Measurements from ENCODE around the gene RUNX1. TPM values are rescaled to one million over a fixed set of nuclear protein-coding genes. Genes with fewer than 3 reads are reported as not detected.

Gene RUNX1
- polyA plus RNA-seq, 1 of the 3 experiments (the other 2 are of a cell fraction) = 17.1 TPM

DNA sequence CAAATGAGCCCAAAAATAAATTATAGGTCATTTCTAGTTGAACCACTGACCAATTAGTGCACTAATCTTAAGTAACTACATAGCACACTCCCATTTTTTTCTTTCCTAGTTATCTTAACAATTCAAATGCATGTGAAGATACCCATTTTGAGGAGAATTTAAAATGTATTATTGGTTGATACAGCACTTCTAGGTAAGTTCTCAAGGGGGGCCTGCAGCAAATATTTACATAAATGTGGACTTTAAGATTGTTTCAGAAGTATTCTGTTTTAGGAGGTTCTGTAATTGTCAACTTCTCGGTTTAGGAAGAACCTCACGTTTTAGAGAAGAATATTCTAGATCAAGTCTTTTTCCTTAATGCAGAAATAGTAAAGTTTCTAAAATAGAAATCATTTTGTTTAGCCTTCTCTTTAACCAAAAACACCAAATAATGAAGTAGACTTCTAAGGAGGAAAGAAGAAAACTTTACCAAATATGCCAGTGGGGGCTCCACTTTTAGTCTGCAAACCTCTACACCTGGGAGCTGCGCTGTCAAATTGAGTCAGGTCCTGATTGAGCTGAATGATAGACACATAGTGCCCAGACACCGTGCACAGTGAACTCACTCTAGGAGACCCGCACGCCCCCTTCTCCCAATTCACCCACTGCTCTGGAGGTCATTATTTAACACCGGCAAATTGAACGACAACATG is 144.4 kb downstream of the RUNX1 start:
- 78% methylated on average over 8 of the region's 8 CpGs for WGBS (ENCODE audit: low lambda C conversion rate)
- H3K27ac ChIP-seq (ENCODE audit: low read depth in 2 of 2, low read length in 1 of 2) = no peak overlapping the region
- no peak overlapping the region for H3K9ac ChIP-seq
- ChIA-PET POLR2A (no interaction called here), CTCF (interaction anchor here (1.3 to 2.0 kb wide), 2 partner anchors 15 to 216 kb away, joined by 4 to 7 read pairs; no protein-coding TSS in a partner anchor)
- no peaks in the 10 kb centered on the region for H3K36me3 ChIP-seq (replicated peaks in 1 of 2; ENCODE audit: control insufficient read depth in 1 of 2, insufficient read depth in 2 of 2, low read length in 1 of 2)
- H3K4me3 ChIP-seq (ENCODE audit: low read depth in 2 of 2, low read length in 1 of 2) = no peak overlapping the region
- no peaks in the 10 kb centered on the region for H3K79me2 ChIP-seq (ENCODE audit: insufficient read depth)
- DNase-seq = no peak
- H3K9me2 ChIP-seq = no peaks in the 10 kb centered on the region
- H3K4me2 ChIP-seq = no peak overlapping the region
- no peaks in the 10 kb centered on the region for H3K27me3 ChIP-seq (ENCODE audit: insufficient read depth)
- H4K20me1 ChIP-seq (ENCODE audit: insufficient read depth) = no peaks in the 10 kb centered on the region
- H3F3A ChIP-seq (replicated peaks; ENCODE audit: insufficient read depth) = no peaks in the 10 kb centered on the region
- no peak overlapping the region for H2AFZ ChIP-seq (ENCODE audit: low read depth)
- H3K9me3 ChIP-seq = no peaks in the 10 kb centered on the region
- TF ChIP-seq FOXJ3 (CRISPR knock-in tag; IDR thresholded peaks at IDR 0.05) = no peak
- TF ChIP-seq RFX5 (IDR thresholded peaks at IDR 0.05; ENCODE audit: low read length) = no peak
- no peak for TF ChIP-seq EZH2phosphoT487 (IDR thresholded peaks at IDR 0.05; ENCODE audit: borderline replicate concordance, low read depth)
- TF ChIP-seq MEF2A (IDR thresholded peaks at IDR 0.05; ENCODE audit: borderline replicate concordance, low read depth) = no peak
- no peak for TF ChIP-seq FOXM1 (IDR thresholded peaks at IDR 0.05; ENCODE audit: low read depth)
- TF ChIP-seq RXRA (IDR thresholded peaks at IDR 0.05; ENCODE audit: borderline replicate concordance, low read depth) = no peak
- TF ChIP-seq FOSL2 (IDR thresholded peaks at IDR 0.05; ENCODE audit: borderline replicate concordance, low read depth) = no peak
- TF ChIP-seq SMC3 (IDR thresholded peaks at IDR 0.05; ENCODE audit: low read depth, low read length) = no peak
- TF ChIP-seq POLR2AphosphoS5 (IDR thresholded peaks at IDR 0.05; ENCODE audit: low read depth, low read length) = no peak
- no peak for TF ChIP-seq USF2 (IDR thresholded peaks at IDR 0.05; ENCODE audit: borderline replicate concordance, low read depth, low read length)
- TF ChIP-seq EP300 (IDR thresholded peaks at IDR 0.05; ENCODE audit: borderline replicate concordance in 1 of 2, low read depth in 1 of 2, low read length in 1 of 2) = no peak
- TF ChIP-seq REST (IDR thresholded peaks at IDR 0.05; ENCODE audit: low read depth, low read length) = no peak
- TF ChIP-seq, protein P1, sequence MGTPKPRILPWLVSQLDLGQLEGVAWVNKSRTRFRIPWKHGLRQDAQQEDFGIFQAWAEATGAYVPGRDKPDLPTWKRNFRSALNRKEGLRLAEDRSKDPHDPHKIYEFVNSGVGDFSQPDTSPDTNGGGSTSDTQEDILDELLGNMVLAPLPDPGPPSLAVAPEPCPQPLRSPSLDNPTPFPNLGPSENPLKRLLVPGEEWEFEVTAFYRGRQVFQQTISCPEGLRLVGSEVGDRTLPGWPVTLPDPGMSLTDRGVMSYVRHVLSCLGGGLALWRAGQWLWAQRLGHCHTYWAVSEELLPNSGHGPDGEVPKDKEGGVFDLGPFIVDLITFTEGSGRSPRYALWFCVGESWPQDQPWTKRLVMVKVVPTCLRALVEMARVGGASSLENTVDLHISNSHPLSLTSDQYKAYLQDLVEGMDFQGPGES (IDR thresholded peaks at IDR 0.05; ENCODE audit: low read depth, low read length) = no peak
- no peak for TF ChIP-seq USF1 (IDR thresholded peaks at IDR 0.05; ENCODE audit: borderline replicate concordance, low read depth)
- TF ChIP-seq SIN3A (IDR thresholded peaks at IDR 0.05; ENCODE audit: borderline replicate concordance, low read depth, low read length) = no peak
- TF ChIP-seq, protein P2, sequence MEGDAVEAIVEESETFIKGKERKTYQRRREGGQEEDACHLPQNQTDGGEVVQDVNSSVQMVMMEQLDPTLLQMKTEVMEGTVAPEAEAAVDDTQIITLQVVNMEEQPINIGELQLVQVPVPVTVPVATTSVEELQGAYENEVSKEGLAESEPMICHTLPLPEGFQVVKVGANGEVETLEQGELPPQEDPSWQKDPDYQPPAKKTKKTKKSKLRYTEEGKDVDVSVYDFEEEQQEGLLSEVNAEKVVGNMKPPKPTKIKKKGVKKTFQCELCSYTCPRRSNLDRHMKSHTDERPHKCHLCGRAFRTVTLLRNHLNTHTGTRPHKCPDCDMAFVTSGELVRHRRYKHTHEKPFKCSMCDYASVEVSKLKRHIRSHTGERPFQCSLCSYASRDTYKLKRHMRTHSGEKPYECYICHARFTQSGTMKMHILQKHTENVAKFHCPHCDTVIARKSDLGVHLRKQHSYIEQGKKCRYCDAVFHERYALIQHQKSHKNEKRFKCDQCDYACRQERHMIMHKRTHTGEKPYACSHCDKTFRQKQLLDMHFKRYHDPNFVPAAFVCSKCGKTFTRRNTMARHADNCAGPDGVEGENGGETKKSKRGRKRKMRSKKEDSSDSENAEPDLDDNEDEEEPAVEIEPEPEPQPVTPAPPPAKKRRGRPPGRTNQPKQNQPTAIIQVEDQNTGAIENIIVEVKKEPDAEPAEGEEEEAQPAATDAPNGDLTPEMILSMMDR (IDR thresholded peaks at IDR 0.05) = no peak
- TF ChIP-seq NFIC (IDR thresholded peaks at IDR 0.05; ENCODE audit: borderline replicate concordance) = no peak
- no peak for TF ChIP-seq RAD21 (IDR thresholded peaks at IDR 0.05; ENCODE audit: low read length)
- no peak for TF ChIP-seq MXI1 (IDR thresholded peaks at IDR 0.05; ENCODE audit: low read depth, low read length)
- H3K4me1 ChIP-seq (ENCODE audit: control insufficient read depth in 1 of 2, insufficient read depth in 2 of 2, low read depth in 1 of 2, low read length in 1 of 2) = no peaks in the 10 kb centered on the region
